ENCODE data around the gene LYPD6B.

GRCh38 chr2:149155988-149156387 lies 117.5 kb downstream of the LYPD6B start:
- TF ChIP-seq CTCF (IDR thresholded peaks at IDR 0.05; ENCODE audit: low read depth, low read length, missing input control) (no peak), MAX (IDR thresholded peaks at IDR 0.05) (no peak), JUND (IDR thresholded peaks at IDR 0.05) (no peak), ZBTB33 (IDR thresholded peaks at IDR 0.05) (no peak), FOXA1 (IDR thresholded peaks at IDR 0.05) (no peak), NR2F2 (IDR thresholded peaks at IDR 0.05) (no peak)
